NB4 (cell line): ENCODE measurements around the gene FMN2.

Source experiments
- CTCF ChIP-seq: IDR thresholded peaks from one replicate; pipeline ENCODE4 v1.5.1; 2012; ENCODE audit warnings: low read depth, low read length
- MAX ChIP-seq: IDR thresholded peaks from 2 replicates; pipeline ENCODE4 v1.6.1; 2011; ENCODE audit warnings: low read depth, low read length
- MYC ChIP-seq: IDR thresholded peaks from 2 replicates; pipeline ENCODE4 v1.6.1; 2011; ENCODE audit warnings: low read depth, low read length
- POLR2A ChIP-seq: IDR thresholded peaks from 2 replicates; pipeline ENCODE4 v1.6.1; 2011; ENCODE audit warnings: mild to moderate bottlenecking; ENCODE audit not compliant: insufficient read length; ENCODE audit errors: extremely low read depth

- TF ChIP-seq POLR2A (no peak), CTCF (no peak), MAX (no peak), MYC (no peak)
Observed at GRCh38 chr1:240294566-240294965, 202.9 kb downstream of the FMN2 start.
